ENCODE results near the gene SHKBP1.

Gene SHKBP1

GRCh38 chr19:40610396-40611064 lies 33.9 kb downstream of the SHKBP1 start:
- peaks cover 56% of the 10 kb centered on the region for H3K4me1 Mint-ChIP-seq (ENCODE audit: low read depth)
- H3K4me3 Mint-ChIP-seq = peak overlapping the region; percentile 89
- peak overlapping the region; percentile 96 for H3K27ac Mint-ChIP-seq
- no peaks in the 10 kb centered on the region for H3K27me3 Mint-ChIP-seq
- no peaks in the 10 kb centered on the region for H3K9me3 Mint-ChIP-seq (ENCODE audit: low read depth)
- no peaks in the 10 kb centered on the region for H3K36me3 Mint-ChIP-seq

- H3K36me3 Mint-ChIP-seq = peaks cover 4% of the 10 kb centered on the region
- H3K27me3 Mint-ChIP-seq = no peaks in the 10 kb centered on the region
- H3K4me1 Mint-ChIP-seq (ENCODE audit: low read depth) = peaks cover 57% of the 10 kb centered on the region
- H3K9me3 Mint-ChIP-seq (ENCODE audit: low read depth) = no peaks in the 10 kb centered on the region
- H3K27ac Mint-ChIP-seq = peak overlapping the region; percentile 96
- H3K4me3 Mint-ChIP-seq = peak overlapping the region; percentile 89
Measured at GRCh38 chr19:40611096-40611495, 34.4 kb downstream of the SHKBP1 start.

GRCh38 chr19:40611900-40612698 lies 35.4 kb downstream of the SHKBP1 start:
- Mint-ChIP-seq H3K27ac (peak overlapping the region; percentile 2), H3K36me3 (peaks cover 4% of the 10 kb centered on the region), H3K9me3 (ENCODE audit: low read depth) (no peaks in the 10 kb centered on the region), H3K27me3 (no peaks in the 10 kb centered on the region), H3K4me1 (ENCODE audit: low read depth) (peaks cover 60% of the 10 kb centered on the region), H3K4me3 (peak overlapping the region; percentile 98)

GRCh38 chr19:40612831-40613689 lies 36.4 kb downstream of the SHKBP1 start:
- Mint-ChIP-seq H3K36me3 (peaks cover 4% of the 10 kb centered on the region), H3K9me3 (ENCODE audit: low read depth) (no peaks in the 10 kb centered on the region), H3K4me1 (ENCODE audit: low read depth) (peaks cover 56% of the 10 kb centered on the region), H3K4me3 (peak overlapping the region; percentile 98), H3K27me3 (no peaks in the 10 kb centered on the region), H3K27ac (peak overlapping the region; percentile 98)

GRCh38 chr19:40613690-40614621 lies 37.3 kb downstream of the SHKBP1 start:
- Mint-ChIP-seq H3K9me3 (ENCODE audit: low read depth) (no peaks in the 10 kb centered on the region), H3K4me3 (peak overlapping the region; percentile 98), H3K27me3 (no peaks in the 10 kb centered on the region), H3K27ac (peak overlapping the region; percentile 98), H3K4me1 (ENCODE audit: low read depth) (peaks cover 51% of the 10 kb centered on the region), H3K36me3 (peaks cover 4% of the 10 kb centered on the region)

- peak overlapping the region; percentile 98 for H3K4me3 Mint-ChIP-seq
- peaks cover 7% of the 10 kb centered on the region for H3K36me3 Mint-ChIP-seq
- H3K27ac Mint-ChIP-seq = peak overlapping the region; percentile 98
- H3K4me1 Mint-ChIP-seq (ENCODE audit: low read depth) = peaks cover 54% of the 10 kb centered on the region
- no peaks in the 10 kb centered on the region for H3K9me3 Mint-ChIP-seq (ENCODE audit: low read depth)
- no peaks in the 10 kb centered on the region for H3K27me3 Mint-ChIP-seq
Measured at GRCh38 chr19:40614622-40615411, 38.1 kb downstream of the SHKBP1 start.

DNA sequence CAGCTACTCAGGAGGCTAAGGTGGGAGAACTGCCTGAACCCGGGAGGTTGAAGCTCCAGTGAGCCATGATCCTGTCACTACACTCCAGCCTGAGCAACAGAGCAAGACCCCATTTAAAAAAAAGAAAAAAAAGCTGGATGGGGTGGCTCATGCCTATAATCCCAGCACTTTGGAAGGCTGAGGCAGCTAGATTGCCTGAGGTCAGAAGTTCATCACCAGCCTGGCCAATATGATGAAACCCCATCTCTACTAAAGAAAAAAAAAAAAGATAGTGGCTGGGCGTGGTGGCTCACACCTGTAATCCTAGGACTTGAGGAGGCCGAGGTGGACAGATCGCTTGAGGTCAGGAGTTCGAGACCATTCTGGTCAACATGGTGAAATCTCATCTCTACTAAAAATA lies 39.5 kb downstream of the SHKBP1 start:
- H3K27me3 Mint-ChIP-seq = no peaks in the 10 kb centered on the region
- peak overlapping the region; percentile 98 for H3K27ac Mint-ChIP-seq
- no peaks in the 10 kb centered on the region for H3K9me3 Mint-ChIP-seq (ENCODE audit: low read depth)
- H3K36me3 Mint-ChIP-seq = peaks cover 9% of the 10 kb centered on the region
- H3K4me3 Mint-ChIP-seq = peak overlapping the region; percentile 98
- peaks cover 45% of the 10 kb centered on the region for H3K4me1 Mint-ChIP-seq (ENCODE audit: low read depth)

DNA sequence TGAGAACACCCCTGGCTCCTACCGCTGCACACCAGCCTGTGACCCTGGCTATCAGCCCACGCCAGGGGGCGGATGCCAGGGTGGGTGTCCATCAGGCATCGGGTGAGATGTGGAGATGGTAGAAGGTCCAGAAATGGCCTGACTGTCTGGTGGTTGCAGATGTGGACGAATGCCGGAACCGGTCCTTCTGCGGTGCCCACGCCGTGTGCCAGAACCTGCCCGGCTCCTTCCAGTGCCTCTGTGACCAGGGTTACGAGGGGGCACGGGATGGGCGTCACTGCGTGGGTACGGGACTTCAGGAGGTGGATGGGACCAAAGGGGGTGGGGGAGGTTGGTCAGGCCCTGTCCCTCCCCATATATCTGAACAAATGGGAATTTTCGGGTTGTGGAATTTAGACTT lies 40.3 kb downstream of the SHKBP1 start:
- peaks cover 42% of the 10 kb centered on the region for H3K4me1 Mint-ChIP-seq (ENCODE audit: low read depth)
- H3K27ac Mint-ChIP-seq = peak overlapping the region; percentile 58
- H3K9me3 Mint-ChIP-seq (ENCODE audit: low read depth) = no peaks in the 10 kb centered on the region
- peaks cover 12% of the 10 kb centered on the region for H3K36me3 Mint-ChIP-seq
- no peak overlapping the region for H3K4me3 Mint-ChIP-seq
- no peaks in the 10 kb centered on the region for H3K27me3 Mint-ChIP-seq

DNA sequence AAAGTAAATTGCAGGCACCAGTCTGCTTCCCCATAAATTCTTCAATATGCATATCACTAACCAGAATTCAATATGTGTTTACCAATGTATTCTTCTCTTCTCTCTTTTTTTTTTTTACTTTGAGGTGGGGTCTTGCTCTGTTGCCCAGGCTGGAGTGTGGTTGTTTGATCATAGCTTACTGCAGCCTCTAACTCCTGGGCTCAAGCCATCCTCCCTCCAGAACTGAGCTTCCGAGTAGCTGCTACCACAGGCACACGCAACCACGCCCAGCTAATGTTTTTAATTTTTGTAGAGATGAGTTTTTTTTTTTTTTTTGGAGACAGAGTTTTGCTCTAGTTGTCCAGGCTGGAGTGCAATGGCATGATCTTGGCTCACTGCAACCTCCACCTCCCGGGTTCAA lies 41.3 kb downstream of the SHKBP1 start:
- H3K27ac Mint-ChIP-seq = peak overlapping the region; percentile 85
- H3K4me3 Mint-ChIP-seq = no peak overlapping the region
- H3K9me3 Mint-ChIP-seq (ENCODE audit: low read depth) = no peaks in the 10 kb centered on the region
- peaks cover 32% of the 10 kb centered on the region for H3K4me1 Mint-ChIP-seq (ENCODE audit: low read depth)
- no peaks in the 10 kb centered on the region for H3K27me3 Mint-ChIP-seq
- H3K36me3 Mint-ChIP-seq = peaks cover 12% of the 10 kb centered on the region

DNA sequence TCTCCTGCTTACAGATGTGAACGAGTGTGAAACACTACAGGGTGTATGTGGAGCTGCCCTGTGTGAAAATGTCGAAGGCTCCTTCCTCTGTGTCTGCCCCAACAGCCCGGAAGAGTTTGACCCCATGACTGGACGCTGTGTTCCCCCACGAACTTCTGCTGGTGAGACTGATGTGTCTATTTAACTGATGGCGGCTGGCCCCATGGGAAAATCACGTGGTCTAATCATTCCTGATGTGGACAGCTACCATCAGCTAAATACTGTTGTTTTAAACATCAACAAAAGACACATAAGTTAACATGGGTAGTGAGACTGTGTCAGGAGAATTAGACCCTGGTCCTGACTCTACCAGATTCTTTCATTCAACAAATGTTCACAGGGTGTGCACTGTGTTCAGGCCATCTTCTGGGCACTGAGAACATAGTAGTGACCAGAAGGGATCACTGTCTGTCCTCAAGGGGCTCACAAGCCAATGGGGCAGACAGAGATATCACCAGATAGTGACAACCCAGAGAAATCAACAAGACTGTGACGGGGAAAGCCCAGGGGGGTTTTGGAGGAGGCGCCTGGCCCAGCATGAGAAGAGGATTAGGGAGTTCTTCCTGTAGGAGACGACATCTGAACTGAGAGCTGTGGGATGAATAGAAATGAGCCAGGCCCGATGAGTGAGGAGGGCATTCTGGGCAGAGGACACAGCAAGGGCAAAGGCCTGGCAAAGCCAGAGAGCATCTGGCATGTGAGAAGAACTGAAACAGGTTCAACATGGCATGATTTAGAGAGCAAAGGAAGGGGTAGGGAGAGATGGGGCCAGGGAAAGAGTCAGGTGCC lies 42.9 kb downstream of the SHKBP1 start:
- H3K9me3 Mint-ChIP-seq (ENCODE audit: low read depth) = no peaks in the 10 kb centered on the region
- H3K36me3 Mint-ChIP-seq = peaks cover 12% of the 10 kb centered on the region
- H3K4me1 Mint-ChIP-seq (ENCODE audit: low read depth) = peaks cover 28% of the 10 kb centered on the region

GRCh38 chr19:40620161-40620485 lies 43.5 kb downstream of the SHKBP1 start:
- peaks cover 15% of the 10 kb centered on the region for H3K36me3 Mint-ChIP-seq
- peak overlapping the region; percentile 91 for H3K27ac Mint-ChIP-seq
- no peaks in the 10 kb centered on the region for H3K27me3 Mint-ChIP-seq
- H3K9me3 Mint-ChIP-seq (ENCODE audit: low read depth) = no peaks in the 10 kb centered on the region
- no peak overlapping the region for H3K4me3 Mint-ChIP-seq
- H3K4me1 Mint-ChIP-seq (ENCODE audit: low read depth) = peaks cover 23% of the 10 kb centered on the region

More for the DNA sequence above, 42.9 kb downstream of the SHKBP1 start:
- H3K4me3 Mint-ChIP-seq = peak overlapping the region; percentile 12
- H3K27me3 Mint-ChIP-seq = no peaks in the 10 kb centered on the region
- peak overlapping the region; percentile 91 for H3K27ac Mint-ChIP-seq

- H3K9me3 Mint-ChIP-seq (ENCODE audit: low read depth) = no peaks in the 10 kb centered on the region
- no peaks in the 10 kb centered on the region for H3K27me3 Mint-ChIP-seq
- peaks cover 16% of the 10 kb centered on the region for H3K36me3 Mint-ChIP-seq
- H3K27ac Mint-ChIP-seq = peak overlapping the region; percentile 42
- H3K4me3 Mint-ChIP-seq = no peak overlapping the region
- H3K4me1 Mint-ChIP-seq (ENCODE audit: low read depth) = peaks cover 14% of the 10 kb centered on the region
Measured at GRCh38 chr19:40621283-40621682, 44.6 kb downstream of the SHKBP1 start.

Data from activated naive CD8-positive, alpha-beta T cell (primary cell).